SIG-M5 (cell line): Measurements from ENCODE around the gene MED27.

Experiments used
- DNase-seq: peaks from one replicate; lab custom pipeline; 2025; lab: John Stamatoyannopoulos, UW

Gene MED27, protein sequence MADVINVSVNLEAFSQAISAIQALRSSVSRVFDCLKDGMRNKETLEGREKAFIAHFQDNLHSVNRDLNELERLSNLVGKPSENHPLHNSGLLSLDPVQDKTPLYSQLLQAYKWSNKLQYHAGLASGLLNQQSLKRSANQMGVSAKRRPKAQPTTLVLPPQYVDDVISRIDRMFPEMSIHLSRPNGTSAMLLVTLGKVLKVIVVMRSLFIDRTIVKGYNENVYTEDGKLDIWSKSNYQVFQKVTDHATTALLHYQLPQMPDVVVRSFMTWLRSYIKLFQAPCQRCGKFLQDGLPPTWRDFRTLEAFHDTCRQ

GRCh38 chr9:132079391-132080091 lies at the start of gene MED27:
MED27 (minus strand) TSS chr9:132079867; CDS start chr9:132079844, 23 bp downstream.
- peak; percentile 43 for DNase-seq

DNA sequence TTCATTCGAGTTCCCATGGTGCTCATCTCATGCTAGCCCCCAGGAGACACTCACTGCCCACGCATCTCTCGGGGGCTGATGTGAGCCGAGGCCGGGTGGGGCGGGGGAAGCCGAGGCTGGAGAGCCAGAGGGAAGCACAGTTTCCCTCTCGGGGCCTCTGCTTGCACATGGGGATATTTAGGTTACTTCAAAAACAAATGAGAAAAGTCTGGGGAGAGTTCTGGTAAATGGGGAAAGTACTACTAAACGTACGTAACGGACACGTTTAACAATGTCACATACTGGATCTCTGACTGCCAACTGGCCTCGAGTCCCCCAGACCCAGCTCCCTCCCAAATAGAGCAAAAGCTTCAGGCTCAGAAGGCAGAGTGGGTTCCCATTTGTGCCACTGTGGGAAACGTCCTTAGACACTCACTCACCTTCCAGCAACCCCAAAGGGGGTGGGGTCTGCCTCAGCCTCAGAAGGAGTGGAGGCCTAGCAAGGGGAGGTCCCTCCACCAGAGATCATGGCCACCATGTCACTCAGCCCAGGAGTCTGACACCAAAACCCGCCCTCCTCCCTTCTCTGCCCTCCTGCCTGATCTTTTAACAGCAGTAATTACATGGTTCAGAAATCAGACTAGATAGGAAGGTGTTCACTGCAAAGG lies 48.3 kb upstream of the MED27 start:
- DNase-seq: no peak

GRCh38 chr9:132126680-132127236 lies 47.1 kb upstream of the MED27 start:
- DNase-seq: no peak

GRCh38 chr9:132125944-132126679 lies 46.4 kb upstream of the MED27 start:
- DNase-seq: no peak

GRCh38 chr9:132125361-132125760 lies 45.7 kb upstream of the MED27 start:
- DNase-seq: no peak

- no peak for DNase-seq
Measured at GRCh38 chr9:132124800-132125199, 45.1 kb upstream of the MED27 start.

DNA sequence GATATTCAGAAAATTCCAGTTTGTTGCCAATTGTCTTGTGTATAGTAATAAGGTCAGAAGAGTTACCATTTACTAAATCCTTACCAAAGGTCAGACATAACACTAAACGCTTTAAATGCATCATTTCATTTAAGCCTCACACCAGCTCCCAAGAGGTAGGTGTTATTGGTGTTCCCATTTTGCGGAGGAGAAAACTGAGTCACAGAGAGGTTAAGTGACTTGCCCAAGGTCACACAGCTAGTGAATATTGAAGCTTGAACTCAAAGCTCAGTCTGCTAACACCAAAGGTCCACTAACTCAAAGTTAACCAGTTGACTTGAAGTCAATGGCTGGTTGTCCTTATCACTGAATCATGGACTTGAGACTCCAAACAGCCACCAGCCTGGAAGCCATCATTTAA lies 41.4 kb upstream of the MED27 start:
- no peak for DNase-seq

DNA sequence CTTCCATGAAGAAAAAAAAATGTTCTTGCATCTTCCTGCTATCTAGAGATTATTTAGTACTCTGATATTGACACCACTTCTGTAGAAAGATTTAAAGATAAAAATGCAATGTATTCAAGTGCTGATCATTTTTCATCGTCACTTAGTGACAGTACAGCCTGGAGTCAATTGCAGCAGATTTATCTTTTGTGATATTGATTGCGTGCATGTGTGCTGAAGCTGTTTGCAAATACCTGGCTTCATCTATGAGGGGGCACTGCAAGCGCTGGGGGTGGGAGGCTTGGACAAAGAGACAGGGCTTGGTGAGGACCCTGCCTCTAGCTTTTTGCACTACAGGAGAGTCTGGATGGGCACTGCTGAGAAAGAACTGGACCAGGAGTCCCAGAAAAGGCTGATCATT lies 38.0 kb upstream of the MED27 start:
- no peak for DNase-seq

- no peak for DNase-seq
Measured at GRCh38 chr9:132116583-132116982, 36.9 kb upstream of the MED27 start.

- DNase-seq: no peak
Measured at GRCh38 chr9:132114102-132114707, 34.5 kb upstream of the MED27 start.

DNA sequence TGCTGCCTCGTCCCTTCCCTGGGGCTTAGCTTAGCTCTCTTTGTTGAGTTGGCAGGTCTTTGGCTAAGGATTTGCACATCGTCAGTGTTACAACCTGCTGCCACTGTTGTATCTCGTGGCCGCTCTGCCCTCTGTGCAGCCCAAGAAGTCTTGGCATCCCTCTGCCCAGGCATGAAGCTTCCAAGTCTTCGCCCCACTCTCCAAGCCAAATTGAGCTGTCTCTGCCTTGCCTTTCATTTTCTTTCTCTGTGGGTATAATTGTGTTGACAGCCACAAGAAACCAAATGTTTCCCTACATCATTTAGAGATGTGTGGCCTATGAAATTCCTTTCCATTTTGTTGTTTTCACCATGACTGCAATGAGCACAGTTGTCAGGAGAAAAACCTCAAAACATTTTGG lies 29.6 kb upstream of the MED27 start:
- DNase-seq: no peak

DNA sequence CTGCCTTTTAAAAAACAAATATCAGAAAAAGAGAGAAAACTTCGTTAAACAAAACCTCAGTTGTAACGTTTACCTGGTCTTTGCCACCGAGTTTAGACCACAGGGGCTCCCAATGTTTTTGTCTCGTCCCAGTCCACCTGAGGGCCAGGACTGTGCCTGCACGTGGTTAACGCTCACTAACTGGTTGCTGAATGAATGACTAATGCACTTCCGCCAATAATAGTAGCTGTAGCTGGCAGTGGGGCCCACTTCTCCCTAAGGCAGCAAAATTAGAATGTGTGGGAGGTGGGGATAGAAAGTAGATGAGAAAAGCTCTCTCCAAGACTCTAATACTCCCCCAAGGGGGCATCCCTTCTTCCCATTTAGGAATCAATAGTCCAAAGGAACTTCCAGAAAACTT lies 29.1 kb upstream of the MED27 start:
- DNase-seq: no peak

DNA sequence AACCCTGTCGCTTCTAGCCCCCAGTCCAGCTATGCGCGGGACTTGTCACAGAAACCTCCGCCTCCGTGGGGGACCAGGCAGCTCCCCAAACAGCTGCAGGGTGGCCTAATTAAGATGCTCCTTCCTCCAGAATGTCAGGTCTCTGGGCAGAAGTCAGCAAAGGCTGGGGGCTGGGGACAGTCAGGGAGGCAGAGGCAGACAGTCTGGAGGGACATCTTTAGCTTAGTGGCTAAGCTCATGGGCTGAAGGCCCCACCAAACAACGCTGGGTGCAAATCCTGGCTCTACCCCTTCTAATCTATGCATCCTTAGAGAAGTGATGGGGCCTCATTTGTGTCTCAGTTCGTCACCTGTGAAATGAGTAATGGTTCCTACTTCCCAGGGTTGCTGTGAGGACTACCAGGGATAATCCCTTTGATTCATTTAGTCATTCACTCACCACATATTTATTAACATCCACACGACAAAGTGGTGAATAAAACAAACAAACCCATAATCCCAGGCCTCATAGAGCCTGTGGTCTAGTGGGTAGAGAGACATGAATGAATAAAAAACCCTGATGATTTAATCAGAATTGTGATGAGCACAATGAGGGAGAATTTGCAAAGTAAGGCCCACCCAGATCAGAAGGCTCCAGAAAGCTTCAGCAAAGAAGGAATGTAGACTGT lies 20.2 kb upstream of the MED27 start:
- no peak for DNase-seq

GRCh38 chr9:132099167-132099566 lies 19.5 kb upstream of the MED27 start:
- DNase-seq: no peak

DNA sequence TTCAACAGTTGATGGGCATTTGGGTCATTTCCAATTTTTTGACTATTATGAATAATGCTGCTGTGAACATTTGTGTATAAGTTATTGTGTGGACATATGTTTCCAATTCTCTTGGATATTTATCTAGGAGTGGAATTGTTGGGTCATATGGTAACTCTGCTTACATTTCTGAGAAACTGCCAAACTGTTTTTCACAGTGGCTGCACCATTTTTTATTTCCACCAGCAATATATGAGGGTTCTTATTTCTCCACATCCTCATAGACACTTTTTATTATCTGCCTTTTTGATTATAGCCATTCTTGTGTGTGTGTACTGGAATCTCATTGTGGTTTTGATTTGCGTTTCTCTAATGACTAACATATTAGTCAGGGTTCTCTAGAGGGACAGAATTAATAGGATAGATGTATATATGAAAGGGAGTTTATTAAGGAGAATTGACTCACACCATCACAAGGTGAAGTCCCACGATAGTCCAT lies 14.7 kb upstream of the MED27 start:
- DNase-seq: no peak

DNA sequence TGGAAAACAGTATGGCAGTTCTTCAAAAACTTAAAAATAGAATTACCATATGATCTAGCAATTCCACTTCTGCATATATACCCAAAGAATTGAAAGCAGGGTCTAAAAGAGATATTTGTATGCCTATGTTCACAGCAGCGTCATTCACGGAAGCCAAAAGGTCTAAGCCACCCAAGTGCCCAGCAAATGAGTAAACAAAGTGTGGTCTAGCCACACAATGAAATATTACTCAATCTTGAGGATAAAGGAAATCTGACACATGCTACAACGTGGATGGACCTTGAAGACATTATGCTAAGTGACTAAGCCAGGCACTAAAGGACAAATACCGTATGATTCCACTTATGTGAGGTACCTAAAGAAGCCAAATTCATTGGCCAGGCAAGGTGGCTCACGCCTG lies 11.1 kb upstream of the MED27 start:
- no peak for DNase-seq

DNA sequence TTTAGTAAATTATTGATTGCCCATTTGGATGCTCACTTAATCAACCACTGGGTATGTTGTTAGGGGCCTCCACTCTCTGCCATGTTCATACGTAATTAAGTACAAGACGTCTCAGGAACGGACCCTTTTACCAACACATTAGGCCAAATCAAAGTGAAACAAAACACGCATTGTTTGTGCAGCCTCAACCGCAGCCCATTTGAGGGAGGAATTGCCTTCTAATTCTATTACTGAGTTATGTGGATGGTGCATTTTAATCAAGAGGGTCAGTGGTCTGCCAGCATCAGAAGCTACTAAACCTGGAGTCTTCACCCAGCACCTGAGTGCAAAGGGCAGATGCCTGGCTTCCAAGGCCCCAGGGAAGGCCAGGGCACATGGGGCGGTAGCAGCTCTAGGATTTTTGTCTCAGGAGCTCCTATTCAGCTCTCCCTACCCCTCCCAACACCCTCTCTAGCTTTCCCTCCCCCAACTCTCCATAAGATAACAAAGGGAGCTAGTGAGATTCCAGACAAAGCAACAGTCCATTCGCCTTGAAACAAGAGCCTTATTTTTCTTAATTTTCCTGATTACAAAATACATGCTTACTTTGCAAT lies 7.9 kb upstream of the MED27 start:
- DNase-seq: no peak

DNA sequence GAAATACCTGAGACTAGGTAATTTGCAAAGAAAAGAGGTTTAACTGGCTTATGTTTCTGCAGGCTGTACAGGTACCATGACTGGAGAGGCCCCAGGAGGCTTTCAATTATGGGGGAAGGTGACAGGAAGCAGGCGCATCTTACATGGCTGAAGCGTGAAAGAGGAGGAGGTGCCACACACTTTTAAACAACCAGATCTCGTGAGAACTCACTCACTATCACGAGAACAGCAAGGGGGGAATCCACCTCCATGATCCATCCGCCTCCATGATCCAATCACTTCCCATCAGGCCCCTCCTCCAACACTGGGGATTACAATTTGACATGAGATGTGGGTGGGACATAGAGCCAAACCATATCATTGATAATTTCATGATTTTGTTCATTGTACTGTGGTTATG lies 2.5 kb upstream of the MED27 start:
- no peak for DNase-seq

- no peak for DNase-seq
Measured at GRCh38 chr9:132078699-132079356, 839 bp downstream of the MED27 start.
